Lower leg skin (tissue), 3 donors: Measurements from ENCODE around the gene IRAK1.

Experiments
- POLR2A ChIP-seq, 2 donors: fragments of 450-650 bp; IDR thresholded peaks; one replicate each; pipeline ENCODE4 v1.6.1; 2016 to 2017; ENCODE audit warnings: antibody characterized with exemption in 2 of 2, mild to moderate bottlenecking in 1 of 2, moderate library complexity in 1 of 2
- TF ChIP-seq, protein P1 (sequence below), 3 donors: fragments of 450-650 bp; IDR thresholded peaks; one replicate each; pipeline ENCODE4 v1.5.1; 2016; ENCODE audit warnings: antibody characterized with exemption in 3 of 3, mild to moderate bottlenecking in 3 of 3, moderate library complexity in 2 of 3

DNA sequence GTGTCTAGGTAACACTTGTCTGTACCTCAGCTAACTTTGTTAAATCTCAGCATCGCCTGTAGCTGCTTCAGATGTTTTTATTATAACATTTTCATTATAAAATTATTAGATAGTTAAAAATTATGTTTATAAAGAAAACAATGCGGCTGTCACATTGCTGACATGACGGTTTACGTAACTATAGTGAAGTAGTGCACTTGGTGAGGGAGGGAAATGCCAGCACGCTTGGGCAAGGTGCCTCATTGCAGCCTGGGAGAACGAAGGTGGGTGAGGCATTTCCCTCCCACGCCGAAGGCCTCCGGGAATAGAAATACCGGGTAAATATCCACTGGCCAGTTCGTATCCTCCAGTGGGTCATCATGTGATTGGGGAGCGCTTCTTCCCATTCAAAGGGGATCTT lies 31.2 kb downstream of the IRAK1 start:
- TF ChIP-seq, protein P1, sequence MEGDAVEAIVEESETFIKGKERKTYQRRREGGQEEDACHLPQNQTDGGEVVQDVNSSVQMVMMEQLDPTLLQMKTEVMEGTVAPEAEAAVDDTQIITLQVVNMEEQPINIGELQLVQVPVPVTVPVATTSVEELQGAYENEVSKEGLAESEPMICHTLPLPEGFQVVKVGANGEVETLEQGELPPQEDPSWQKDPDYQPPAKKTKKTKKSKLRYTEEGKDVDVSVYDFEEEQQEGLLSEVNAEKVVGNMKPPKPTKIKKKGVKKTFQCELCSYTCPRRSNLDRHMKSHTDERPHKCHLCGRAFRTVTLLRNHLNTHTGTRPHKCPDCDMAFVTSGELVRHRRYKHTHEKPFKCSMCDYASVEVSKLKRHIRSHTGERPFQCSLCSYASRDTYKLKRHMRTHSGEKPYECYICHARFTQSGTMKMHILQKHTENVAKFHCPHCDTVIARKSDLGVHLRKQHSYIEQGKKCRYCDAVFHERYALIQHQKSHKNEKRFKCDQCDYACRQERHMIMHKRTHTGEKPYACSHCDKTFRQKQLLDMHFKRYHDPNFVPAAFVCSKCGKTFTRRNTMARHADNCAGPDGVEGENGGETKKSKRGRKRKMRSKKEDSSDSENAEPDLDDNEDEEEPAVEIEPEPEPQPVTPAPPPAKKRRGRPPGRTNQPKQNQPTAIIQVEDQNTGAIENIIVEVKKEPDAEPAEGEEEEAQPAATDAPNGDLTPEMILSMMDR (IDR thresholded peaks at IDR 0.05): no peak
- TF ChIP-seq POLR2A (IDR thresholded peaks at IDR 0.05): no peak
